ENCODE data around the gene SEMA6D.
A peak's percentile ranks its signal among the peaks of the same experiment; 100 is the strongest.

The SEMA6D gene

DNA sequence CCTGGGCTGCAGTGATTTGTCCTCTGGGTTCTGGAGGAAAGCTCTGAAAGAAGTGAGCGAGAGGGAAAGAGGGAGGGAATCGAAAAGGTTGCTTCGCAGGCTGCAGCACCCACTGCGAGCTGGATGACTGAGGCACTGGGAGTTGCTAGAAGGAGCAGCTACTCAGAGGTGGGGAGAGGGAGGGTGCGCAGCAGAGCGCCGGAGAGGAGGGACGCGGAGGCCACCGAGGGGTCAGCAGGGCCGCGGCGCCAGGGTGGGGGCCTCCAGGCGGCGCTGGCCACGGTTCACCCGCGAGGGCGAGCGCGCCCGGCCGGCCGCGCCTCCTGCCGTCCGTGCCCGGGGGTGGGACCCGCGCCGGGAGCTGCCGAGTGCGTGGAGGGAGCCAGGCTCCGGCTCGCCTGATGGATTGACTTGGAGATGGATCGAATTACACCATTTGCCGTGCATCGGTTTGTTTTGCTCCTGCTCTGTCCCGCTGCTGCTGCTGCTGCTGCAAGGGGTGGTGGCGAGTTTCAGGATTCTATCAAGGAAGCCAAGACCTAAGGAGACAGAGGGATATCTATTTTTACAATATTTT, at the start of gene SEMA6D:
Gene SEMA6D, plus strand, starts transcription at position 470 of the 577 bp plus-strand sequence. CDS start 42,294 bp downstream, outside the sequence.
- DNase-seq (ENCODE audit: low read depth, low spot score): peak; percentile 53

GRCh38 chr15:47669221-47669620, 48.1 kb upstream of the SEMA6D start:
- no peak for DNase-seq (ENCODE audit: low read depth, low spot score)

DNA sequence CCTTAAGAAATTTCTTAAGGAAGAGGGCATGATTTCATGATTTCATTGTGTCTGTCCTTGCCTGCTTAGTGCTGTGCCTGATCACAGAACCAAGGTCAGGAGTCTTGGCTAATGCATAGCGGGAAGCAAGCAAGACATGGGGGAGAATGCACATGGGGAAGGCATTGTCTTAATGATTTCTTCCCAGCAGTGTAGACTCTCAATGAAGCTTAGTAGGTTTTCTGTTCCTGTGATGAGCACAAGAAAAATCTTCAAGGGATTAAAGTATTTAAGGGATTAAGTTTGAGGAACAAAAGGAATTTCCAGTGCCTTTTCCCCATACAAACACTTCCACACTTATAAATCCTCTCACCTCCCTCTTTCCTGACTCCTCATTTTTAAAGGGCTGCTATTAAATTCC, 46.9 kb upstream of the SEMA6D start:
- no peak for DNase-seq (ENCODE audit: low read depth, low spot score)

- no peak for DNase-seq (ENCODE audit: low read depth, low spot score)
Measured at GRCh38 chr15:47673232-47673761, 44.0 kb upstream of the SEMA6D start.

DNA sequence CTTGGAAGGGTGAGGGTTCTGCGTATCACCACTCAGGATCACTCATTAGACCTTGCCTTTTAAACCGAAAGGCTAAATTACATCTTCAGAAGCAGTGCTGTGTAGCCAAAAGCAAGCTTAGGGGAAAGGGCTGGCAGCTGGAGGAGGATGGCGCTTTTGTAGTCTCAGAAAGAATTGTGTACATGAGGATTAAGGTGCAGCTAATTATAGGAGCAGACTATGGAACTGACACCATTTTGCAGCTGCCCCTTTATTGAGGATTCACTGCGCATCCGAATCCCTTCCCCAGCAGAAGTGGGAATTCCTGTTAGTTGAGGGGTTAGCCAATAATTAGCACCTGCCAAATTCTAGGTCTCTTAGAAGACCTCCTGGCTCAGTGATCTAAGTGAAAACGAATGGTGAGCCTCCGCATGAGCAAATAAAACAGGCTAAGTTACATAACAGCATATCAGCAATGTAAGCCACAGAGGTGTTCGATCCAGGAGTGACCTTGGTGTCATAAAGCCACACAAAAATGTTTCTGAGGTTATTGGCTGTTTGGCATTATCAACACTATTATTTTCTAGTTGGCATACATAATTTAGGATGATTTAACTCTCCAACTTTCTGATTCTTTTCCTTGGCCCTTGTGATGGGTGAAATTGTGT, 42.6 kb upstream of the SEMA6D start:
- DNase-seq (ENCODE audit: low read depth, low spot score): no peak

- no peak for DNase-seq (ENCODE audit: low read depth, low spot score)
Measured at GRCh38 chr15:47675735-47676134, 41.6 kb upstream of the SEMA6D start.

GRCh38 chr15:47678040-47678439, 39.3 kb upstream of the SEMA6D start:
- DNase-seq (ENCODE audit: low read depth, low spot score): no peak

DNA sequence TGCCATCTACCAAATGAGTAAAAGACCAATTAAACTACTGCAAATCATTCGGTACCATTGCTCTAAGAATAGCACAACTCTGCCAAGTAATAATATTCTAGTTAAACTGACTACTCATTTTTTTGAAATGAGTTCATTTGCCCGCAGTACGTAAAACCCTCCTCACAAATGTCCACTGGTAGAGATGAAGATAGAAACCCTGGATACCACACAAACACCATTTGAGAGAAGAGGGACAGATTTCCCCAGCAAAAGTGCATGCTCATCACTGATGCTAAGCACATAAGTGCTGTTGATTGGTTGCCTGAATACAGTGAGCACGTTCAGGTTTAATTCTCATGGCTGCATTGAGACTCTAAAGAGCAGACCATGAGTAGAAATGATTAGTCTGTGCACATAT, 34.6 kb upstream of the SEMA6D start:
- DNase-seq (ENCODE audit: low read depth, low spot score): no peak

GRCh38 chr15:47685141-47685870, 32.0 kb upstream of the SEMA6D start:
- DNase-seq (ENCODE audit: low read depth, low spot score): no peak

DNA sequence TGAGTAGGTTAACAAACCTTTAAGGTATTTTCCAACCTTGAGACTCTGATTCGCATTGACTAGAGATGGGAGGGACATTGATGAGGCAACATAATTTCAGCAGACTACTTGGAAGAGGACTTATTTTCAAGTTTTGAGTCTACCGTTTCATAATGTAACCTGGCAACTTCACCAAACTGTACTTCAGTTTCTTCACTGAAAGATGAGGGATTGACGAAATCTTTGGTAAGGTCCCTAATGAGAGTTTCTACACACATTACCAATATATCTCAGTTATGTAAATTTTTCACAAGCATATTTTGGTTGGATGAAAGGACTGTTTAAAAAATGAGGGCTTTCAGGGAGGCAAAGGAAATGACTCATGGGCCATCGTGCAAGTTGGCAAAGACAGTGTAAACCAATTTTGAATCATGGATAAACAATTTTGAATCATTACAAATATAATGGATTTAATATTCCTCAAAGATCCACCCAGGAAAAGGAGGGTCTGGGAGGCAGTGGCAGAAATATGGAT, 28.7 kb upstream of the SEMA6D start:
- no peak for DNase-seq (ENCODE audit: low read depth, low spot score)

GRCh38 chr15:47689660-47690059, 27.6 kb upstream of the SEMA6D start:
- DNase-seq (ENCODE audit: low read depth, low spot score): no peak

DNA sequence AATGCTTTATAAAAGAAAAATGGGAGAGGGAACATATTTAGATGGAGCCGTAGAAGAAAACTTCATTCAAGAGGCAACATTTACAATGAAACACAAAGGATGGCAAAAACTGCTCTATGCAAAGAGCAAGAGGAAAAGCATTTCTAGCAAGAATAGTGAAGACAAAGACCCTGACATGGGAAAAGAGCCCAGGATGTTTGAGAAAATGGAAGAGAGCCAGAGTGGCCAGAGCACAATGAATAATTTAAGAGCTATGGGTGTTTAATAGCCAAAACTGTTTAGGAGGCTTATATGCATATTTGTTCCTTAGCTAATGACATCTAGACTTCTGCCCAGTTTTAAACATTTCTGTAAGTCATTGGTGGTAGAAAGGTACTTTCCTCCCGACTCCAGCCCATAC, 25.4 kb upstream of the SEMA6D start:
- no peak for DNase-seq (ENCODE audit: low read depth, low spot score)

- no peak for DNase-seq (ENCODE audit: low read depth, low spot score)
Measured at GRCh38 chr15:47696351-47696750, 21.0 kb upstream of the SEMA6D start.

- no peak for DNase-seq (ENCODE audit: low read depth, low spot score)
Measured at GRCh38 chr15:47705281-47705997, 11.9 kb upstream of the SEMA6D start.

DNA sequence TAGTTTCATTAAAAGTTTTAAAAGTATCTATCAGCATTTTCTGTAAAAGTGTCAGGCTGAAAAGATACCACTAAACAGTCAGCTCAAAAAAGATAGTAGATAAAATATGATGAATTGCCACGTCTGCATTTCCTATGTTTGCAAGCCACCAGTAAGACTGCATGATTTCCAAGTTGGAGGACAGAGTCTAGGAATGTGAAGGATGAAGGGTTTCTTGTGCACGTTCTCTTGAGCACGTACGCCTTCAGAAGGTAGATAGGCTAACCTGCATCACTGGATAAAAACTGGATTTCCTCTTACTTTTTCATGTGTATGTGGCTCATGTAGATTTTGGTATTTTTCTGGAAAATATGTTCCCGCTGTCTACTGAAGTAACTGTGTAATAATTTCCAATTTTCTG, 9.9 kb upstream of the SEMA6D start:
- no peak for DNase-seq (ENCODE audit: low read depth, low spot score)

DNA sequence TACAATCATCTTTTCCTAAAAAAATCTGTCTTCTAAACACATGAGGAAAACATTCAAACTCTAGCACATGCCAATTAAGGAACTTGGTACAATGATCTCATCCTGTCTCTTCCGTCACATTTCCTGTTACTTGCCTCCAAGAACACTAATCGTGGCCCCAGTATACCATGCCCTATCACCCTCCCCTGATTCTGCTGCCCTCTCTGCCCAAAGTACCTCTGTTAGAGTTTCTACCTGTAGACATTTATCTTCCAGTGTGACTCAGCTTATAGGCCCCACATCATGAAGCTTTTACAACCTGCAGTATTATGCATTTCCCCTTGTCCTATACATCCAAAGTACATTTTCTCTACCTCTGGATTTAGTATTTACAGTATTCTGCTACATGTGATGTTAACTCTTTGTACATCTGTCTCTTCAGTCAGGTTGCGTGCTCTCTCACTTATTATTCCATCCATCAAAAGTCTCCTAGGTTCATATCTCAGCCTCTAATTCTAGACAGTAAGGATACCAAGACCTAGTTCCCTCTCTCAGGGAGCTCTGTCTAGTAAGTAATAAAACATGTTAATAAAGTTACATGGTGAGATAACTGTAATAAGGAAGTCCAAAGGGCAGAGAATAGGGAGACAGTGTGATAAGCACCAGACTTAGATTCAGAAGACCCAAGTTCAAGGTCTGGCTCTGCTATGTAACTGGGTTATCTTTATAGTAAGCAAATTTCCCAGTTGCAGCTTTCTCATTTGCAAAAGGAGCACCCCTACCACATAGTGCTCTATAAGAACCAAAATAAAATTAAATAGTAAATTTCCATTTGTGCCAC, 8.9 kb upstream of the SEMA6D start:
- DNase-seq (ENCODE audit: low read depth, low spot score): no peak

DNA sequence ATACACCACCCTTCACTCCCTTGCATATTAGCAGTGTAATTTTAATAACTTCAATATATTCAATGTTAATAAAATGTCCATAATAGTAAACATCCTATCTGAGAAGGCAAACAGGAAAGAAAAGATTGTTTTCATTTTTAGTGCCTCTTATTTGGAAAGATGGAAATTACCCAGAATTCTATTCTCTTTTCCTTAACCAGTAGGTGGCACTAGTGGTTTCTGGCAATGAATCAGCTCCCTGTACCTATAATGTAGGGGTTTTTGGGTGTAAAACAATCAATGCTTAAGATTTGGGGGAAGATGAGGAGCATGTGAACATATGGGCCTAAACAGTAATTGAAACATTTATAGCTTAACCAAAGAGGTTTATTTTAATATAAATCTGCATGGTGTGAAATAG, 5.7 kb upstream of the SEMA6D start:
- DNase-seq (ENCODE audit: low read depth, low spot score): no peak

GRCh38 chr15:47715402-47715801, 1.9 kb upstream of the SEMA6D start:
- no peak for DNase-seq (ENCODE audit: low read depth, low spot score)

DNA sequence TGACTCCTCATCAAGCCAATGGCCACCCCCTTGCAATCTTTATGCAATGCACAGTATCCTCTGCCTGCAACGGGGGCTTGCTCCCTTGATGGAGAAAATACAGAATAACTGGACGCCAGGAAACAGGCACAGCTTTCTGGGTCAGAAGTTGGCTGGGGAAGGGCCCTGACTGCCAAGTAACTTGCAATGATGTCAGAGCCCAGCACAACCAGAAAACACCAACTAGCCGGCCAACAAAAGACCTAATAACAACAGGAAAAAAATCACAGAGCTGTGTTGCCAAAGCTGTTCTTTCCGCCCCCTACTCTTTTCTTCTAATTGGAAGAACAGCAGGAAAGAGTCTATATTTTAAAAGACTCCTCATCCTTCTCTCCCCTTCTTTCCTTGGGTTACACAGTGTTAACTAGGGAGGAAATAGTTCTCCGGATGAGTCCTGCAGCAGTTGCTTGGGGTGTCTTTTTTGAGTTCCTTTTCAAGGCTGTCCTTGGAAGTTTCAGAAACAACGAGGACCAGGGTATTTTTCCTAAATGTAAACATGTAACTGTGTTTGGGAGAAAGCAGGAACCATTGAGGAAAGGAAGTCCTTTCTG, 1.4 kb upstream of the SEMA6D start:
- no peak for DNase-seq (ENCODE audit: low read depth, low spot score)

DNA sequence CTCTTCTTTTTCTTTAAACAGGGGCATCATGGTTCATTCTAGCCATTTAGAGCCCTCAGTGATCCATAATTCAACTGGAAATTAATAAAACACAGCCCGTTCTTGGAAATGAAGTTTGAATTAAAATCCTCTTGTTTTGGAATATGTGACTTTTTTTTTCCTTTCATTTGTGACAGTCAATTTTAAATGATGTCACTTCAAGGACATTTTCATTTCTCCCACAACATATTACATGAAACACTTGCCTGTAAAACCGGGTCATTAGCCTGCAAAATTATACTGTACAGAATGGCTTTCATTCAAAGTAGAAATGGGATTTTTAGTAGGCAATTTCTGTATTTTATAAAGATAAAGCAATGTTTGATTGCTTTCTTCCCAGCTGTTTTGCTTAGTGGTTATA, 789 bp upstream of the SEMA6D start:
- no peak for DNase-seq (ENCODE audit: low read depth, low spot score)

All from smooth muscle cell of the brain vasculature (primary cell).